ENCODE results near the gene A3GALT2. TPM values are rescaled to one million over a fixed set of nuclear protein-coding genes. Genes with fewer than 3 reads are reported as not detected.

The A3GALT2 gene
- total RNA-seq, 1 donor from 2014 or later = not detected

GRCh38 chr1:33266766-33267165 is 54.1 kb downstream of the A3GALT2 start:
- Histone ChIP-seq H3K4me2 (no peak overlapping the region), H4K20me1 (ENCODE audit: low read depth) (peaks cover 94% of the 10 kb centered on the region), H3K4me3 (no peak overlapping the region), H3K79me2 (ENCODE audit: low read depth) (peaks cover 76% of the 10 kb centered on the region), H3K27me3 (no peaks in the 10 kb centered on the region), H3F3A (ENCODE audit: low read depth) (no peaks in the 10 kb centered on the region), H2AFZ (replicated peaks) (no peak overlapping the region), H3K27ac (no peak overlapping the region), H3K9me3 (ENCODE audit: low read depth) (no peaks in the 10 kb centered on the region), H3K4me1 (no peaks in the 10 kb centered on the region), H3K36me3 (no peaks in the 10 kb centered on the region), H3K9ac (no peak overlapping the region)
- H3K4me1 Mint-ChIP-seq = peaks cover 34% of the 10 kb centered on the region
- H3K36me3 Mint-ChIP-seq = peaks cover 12% of the 10 kb centered on the region
- DNase-seq (ENCODE audit: low spot score) = no peak
- H3K4me3 Mint-ChIP-seq = no peak overlapping the region
- H3K27me3 Mint-ChIP-seq (ENCODE audit: insufficient read depth, low read depth) = peaks cover 2% of the 10 kb centered on the region
- TF ChIP-seq EZH2phosphoT487 (IDR thresholded peaks at IDR 0.05) = no peak
- H3K27ac Mint-ChIP-seq = no peak overlapping the region
- H3K9me3 Mint-ChIP-seq = no peaks in the 10 kb centered on the region

GRCh38 chr1:33265780-33266605 is 54.9 kb downstream of the A3GALT2 start:
- Histone ChIP-seq H3K36me3 (no peaks in the 10 kb centered on the region), H3K4me2 (no peak overlapping the region), H3F3A (ENCODE audit: low read depth) (no peaks in the 10 kb centered on the region), H3K9ac (no peak overlapping the region), H3K4me3 (no peak overlapping the region), H4K20me1 (ENCODE audit: low read depth) (peaks cover 94% of the 10 kb centered on the region), H3K27ac (no peak overlapping the region), H3K27me3 (no peaks in the 10 kb centered on the region), H3K4me1 (no peaks in the 10 kb centered on the region), H3K9me3 (ENCODE audit: low read depth) (no peaks in the 10 kb centered on the region), H3K79me2 (ENCODE audit: low read depth) (peaks cover 76% of the 10 kb centered on the region), H2AFZ (replicated peaks) (no peak overlapping the region)
- peaks cover 11% of the 10 kb centered on the region for H3K36me3 Mint-ChIP-seq
- DNase-seq (ENCODE audit: low spot score) = no peak
- no peak overlapping the region for H3K4me3 Mint-ChIP-seq
- H3K9me3 Mint-ChIP-seq = no peaks in the 10 kb centered on the region
- peaks cover 34% of the 10 kb centered on the region for H3K4me1 Mint-ChIP-seq
- TF ChIP-seq CTCF (IDR thresholded peaks at IDR 0.05) (no peak), EZH2 (IDR thresholded peaks at IDR 0.05) (no peak), EZH2phosphoT487 (IDR thresholded peaks at IDR 0.05) (no peak)
- no peak overlapping the region for H3K27ac Mint-ChIP-seq
- peaks cover 2% of the 10 kb centered on the region for H3K27me3 Mint-ChIP-seq (ENCODE audit: insufficient read depth, low read depth)

GRCh38 chr1:33263890-33264504 is 56.9 kb downstream of the A3GALT2 start:
- TF ChIP-seq CTCF (IDR thresholded peaks at IDR 0.05) (no peak), EZH2 (IDR thresholded peaks at IDR 0.05) (no peak), EZH2phosphoT487 (IDR thresholded peaks at IDR 0.05) (no peak)
- peaks cover 2% of the 10 kb centered on the region for H3K27me3 Mint-ChIP-seq (ENCODE audit: insufficient read depth, low read depth)
- H3K27ac Mint-ChIP-seq = no peak overlapping the region
- no peak overlapping the region for H3K4me3 Mint-ChIP-seq
- Histone ChIP-seq H3K4me3 (no peak overlapping the region), H3K79me2 (ENCODE audit: low read depth) (peaks cover 82% of the 10 kb centered on the region), H3K4me1 (peaks cover 6% of the 10 kb centered on the region), H4K20me1 (ENCODE audit: low read depth) (peaks cover 96% of the 10 kb centered on the region), H3K9ac (no peak overlapping the region), H3K27me3 (no peaks in the 10 kb centered on the region), H3K4me2 (no peak overlapping the region), H3K9me3 (ENCODE audit: low read depth) (no peaks in the 10 kb centered on the region), H3K36me3 (no peaks in the 10 kb centered on the region), H3K27ac (no peak overlapping the region), H3F3A (ENCODE audit: low read depth) (no peaks in the 10 kb centered on the region), H2AFZ (replicated peaks) (no peak overlapping the region)
- H3K36me3 Mint-ChIP-seq = peaks cover 9% of the 10 kb centered on the region
- no peak for DNase-seq (ENCODE audit: low spot score)
- H3K4me1 Mint-ChIP-seq = peaks cover 40% of the 10 kb centered on the region
- H3K9me3 Mint-ChIP-seq = no peaks in the 10 kb centered on the region

- no peaks in the 10 kb centered on the region for H3K36me3 ChIP-seq
- H2AFZ ChIP-seq (replicated peaks) = no peak overlapping the region
- H3K27ac ChIP-seq = no peak overlapping the region
- no peak for DNase-seq (ENCODE audit: low spot score)
- H3K27me3 ChIP-seq = no peaks in the 10 kb centered on the region
- H3K9me3 ChIP-seq (ENCODE audit: low read depth) = no peaks in the 10 kb centered on the region
- H3K9ac ChIP-seq = no peak overlapping the region
- no peak overlapping the region for H3K4me3 ChIP-seq
- H3K4me1 Mint-ChIP-seq = peaks cover 45% of the 10 kb centered on the region
- H3K4me3 Mint-ChIP-seq = peak overlapping the region; percentile 18
- no peak for TF ChIP-seq EZH2 (IDR thresholded peaks at IDR 0.05)
- TF ChIP-seq EZH2phosphoT487 (IDR thresholded peaks at IDR 0.05) = no peak
- no peak for TF ChIP-seq CTCF (IDR thresholded peaks at IDR 0.05)
- peaks cover 4% of the 10 kb centered on the region for H3K9me3 Mint-ChIP-seq
- H3K36me3 Mint-ChIP-seq = peaks cover 12% of the 10 kb centered on the region
- peaks cover 83% of the 10 kb centered on the region for H4K20me1 ChIP-seq (ENCODE audit: low read depth)
- no peak overlapping the region for H3K4me2 ChIP-seq
- H3F3A ChIP-seq (ENCODE audit: low read depth) = no peaks in the 10 kb centered on the region
- H3K27ac Mint-ChIP-seq = no peak overlapping the region
- H3K4me1 ChIP-seq = peaks cover 22% of the 10 kb centered on the region
- H3K27me3 Mint-ChIP-seq (ENCODE audit: insufficient read depth, low read depth) = peaks cover 6% of the 10 kb centered on the region
- peaks cover 92% of the 10 kb centered on the region for H3K79me2 ChIP-seq (ENCODE audit: low read depth)
Measured at GRCh38 chr1:33261344-33261743, 59.6 kb downstream of the A3GALT2 start.
